Naive thymus-derived CD8-positive, alpha-beta T cell (primary cell): ENCODE measurements around the gene CSGALNACT2. TPM values are rescaled to one million over a fixed set of nuclear protein-coding genes. Genes with fewer than 3 reads are reported as not detected.

Source experiments
- ATAC-seq, 2 donors: fragments of 150-1000 bp; cut with Tn5 transposase in 1 of 2; sonication (Bioruptor Pico), chemical (Tn5 transposase) in 1 of 2; 1 replicate in 1 of 2; 2 replicates in 1 of 2; pipeline ENCODE4 v1.10.0; 2021; ENCODE audit warnings: mild to moderate bottlenecking in 2 of 2, moderate library complexity in 2 of 2
- POLR2A ChIA-PET: fragments of 350-600 bp; sonication (Branson Sonifier 250); formaldehyde crosslinking; loops from one replicate; lab custom pipeline; 2021; ENCODE audit warnings: antibody characterized with exemption; lab: Charles Lee
- DNase-seq, 10 donors: peaks; one replicate each; pipeline versions ENCODE4 v3.0.0 to v3.0.0-alpha.2; 2020 to 2022
- H3K27ac Mint-ChIP-seq, 10 donors: one replicate each; pipeline ENCODE4 v1.8.0; 2020 to 2022; ENCODE audit warnings: mild to moderate bottlenecking in 10 of 10, mixed read lengths in 10 of 10, moderate library complexity in 4 of 10, inconsistent platforms in 1 of 10
- H3K27me3 Mint-ChIP-seq, 5 donors: one replicate each; pipeline ENCODE4 v1.8.0; 2021 to 2022; ENCODE audit warnings: mixed read lengths in 5 of 5
- H3K36me3 Mint-ChIP-seq, 3 donors: one replicate each; pipeline ENCODE4 v1.8.0; 2020 to 2022; ENCODE audit warnings: mixed read lengths in 3 of 3, mild to moderate bottlenecking in 2 of 3, inconsistent platforms in 1 of 3
- H3K4me1 Mint-ChIP-seq, 4 donors: one replicate each; pipeline ENCODE4 v1.8.0; 2021 to 2022; ENCODE audit warnings: mixed read lengths in 4 of 4
- H3K4me3 Mint-ChIP-seq, 10 donors: one replicate each; pipeline ENCODE4 v1.8.0; 2020 to 2022; ENCODE audit warnings: mild to moderate bottlenecking in 10 of 10, mixed read lengths in 10 of 10, moderate library complexity in 6 of 10, inconsistent platforms in 1 of 10
- H3K9me3 Mint-ChIP-seq, 9 donors: one replicate each; pipeline ENCODE4 v1.8.0; 2020 to 2022; ENCODE audit warnings: mixed read lengths in 9 of 9, mild to moderate bottlenecking in 3 of 9, inconsistent platforms in 1 of 9, moderate library complexity in 1 of 9
- polyA plus RNA-seq, 3 donors: library from polyadenylated mRNA; unstranded; fragments of 300-500 nt; fragmentation: Illumina TruSeq; gene quantifications; one replicate each; pipeline ENCODE4 v1.2.3, GENCODE V29; 2021
- total RNA-seq, 8 experiments: library from RNA in 2 of 8; stranded (reverse) in 2 of 8; gene quantifications; one replicate each; pipeline ENCODE4 v1.2.3 and lab custom pipeline; 2021 to 2026

The CSGALNACT2 gene
- total and polyA plus RNA-seq, 5 experiments from 2014 or later, result 15.0 to 61.0 (median 20.0) TPM

DNA sequence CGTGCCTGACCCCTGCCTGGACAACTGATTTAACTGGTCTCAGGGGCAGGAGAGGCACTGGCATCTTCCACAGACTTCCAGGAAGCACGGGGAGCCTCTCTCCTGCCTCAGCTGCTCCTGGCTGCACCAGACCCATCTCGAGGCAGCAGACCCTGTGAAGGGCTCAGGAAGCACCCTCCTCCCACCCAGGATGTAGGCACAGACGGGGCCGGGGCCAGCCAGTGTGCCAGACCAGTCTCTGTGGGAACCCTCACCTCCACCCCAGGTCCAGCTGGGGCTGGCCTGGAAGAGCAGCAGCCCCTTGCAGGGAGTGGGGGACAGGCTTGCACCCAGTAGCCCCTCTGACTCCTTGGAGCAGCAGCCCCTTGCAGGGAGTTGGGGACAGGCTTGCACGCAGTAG, 72.3 kb downstream of the CSGALNACT2 start:
- Mint-ChIP-seq H3K36me3 (no peaks in the 10 kb centered on the region), H3K27me3 (no peaks in the 10 kb centered on the region), H3K4me3 (no peak overlapping the region), H3K27ac (no peak overlapping the region), H3K4me1 (no peaks in the 10 kb centered on the region), H3K9me3 (no peaks in the 10 kb centered on the region)
- no peak for ATAC-seq
- peak in 1 of 10 donors; percentile 40 for DNase-seq
- POLR2A ChIA-PET, result no interaction called here

DNA sequence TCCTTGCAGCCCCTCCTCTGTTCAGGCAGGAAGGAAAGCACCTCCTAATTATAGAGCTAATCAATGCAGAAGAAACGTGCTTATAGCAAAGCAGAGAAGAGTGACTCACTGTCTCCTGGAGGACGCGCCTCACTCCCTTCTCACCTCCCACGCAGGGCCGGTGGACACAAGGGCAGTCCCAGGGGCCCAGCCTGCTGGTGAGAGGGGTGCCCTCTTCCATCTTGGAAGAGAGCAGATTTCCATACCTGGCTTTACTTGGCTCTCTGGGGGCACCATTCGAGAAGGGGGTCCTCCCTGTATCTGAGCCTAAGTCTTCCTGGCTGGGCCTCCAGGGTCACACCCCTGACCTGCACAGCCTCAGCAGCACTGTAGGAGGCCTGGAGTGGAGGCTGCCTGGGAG, 72.8 kb downstream of the CSGALNACT2 start:
- POLR2A ChIA-PET, result no interaction called here
- Mint-ChIP-seq H3K27ac (no peak overlapping the region), H3K36me3 (no peaks in the 10 kb centered on the region), H3K27me3 (no peaks in the 10 kb centered on the region), H3K4me1 (no peaks in the 10 kb centered on the region), H3K4me3 (no peak overlapping the region), H3K9me3 (no peaks in the 10 kb centered on the region)
- no peak for ATAC-seq
- peak in 2 of 10 donors; percentile 3 to 41 for DNase-seq

DNA sequence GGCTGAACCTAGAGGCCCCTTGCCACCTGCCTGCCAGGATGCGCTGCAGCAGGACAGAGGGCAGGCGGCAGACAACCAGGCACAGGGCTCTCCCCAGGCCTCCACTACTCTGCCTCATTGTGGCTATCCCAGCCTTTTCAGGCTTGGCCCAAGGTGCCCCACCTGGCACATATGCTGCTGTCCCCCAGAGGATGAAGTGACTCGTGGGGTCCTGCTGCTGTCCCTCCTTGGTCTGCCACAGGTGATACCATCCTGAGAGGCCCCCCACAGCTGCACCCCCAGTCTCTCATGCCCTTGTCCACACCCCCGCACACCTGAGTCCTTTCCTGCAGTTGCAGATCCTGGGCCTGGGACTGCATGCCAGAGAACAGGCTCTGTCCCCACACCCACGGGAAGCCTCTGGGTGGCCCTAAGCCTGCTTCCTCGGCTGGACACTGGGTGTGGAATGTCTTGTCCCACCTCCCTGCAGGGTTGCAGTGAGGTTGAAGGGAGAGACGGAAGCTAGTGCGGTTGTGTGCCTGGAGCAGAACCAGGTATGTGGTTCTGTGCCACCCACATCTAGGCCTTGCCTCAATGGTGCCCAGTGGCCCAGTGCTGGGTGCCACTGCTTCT, 73.3 kb downstream of the CSGALNACT2 start:
- DNase-seq (peak in 1 of 10 donors; percentile 36), ATAC-seq (no peak)
- H3K4me1 Mint-ChIP-seq, result no peaks in the 10 kb centered on the region
- H3K27me3 Mint-ChIP-seq, result no peaks in the 10 kb centered on the region
- no peaks in the 10 kb centered on the region for H3K36me3 Mint-ChIP-seq
- H3K4me3 Mint-ChIP-seq, result no peak overlapping the region
- peak overlapping the region in 1 of 10 donors; percentile 21 for H3K27ac Mint-ChIP-seq
- POLR2A ChIA-PET, result no interaction called here
- no peaks in the 10 kb centered on the region for H3K9me3 Mint-ChIP-seq

DNA sequence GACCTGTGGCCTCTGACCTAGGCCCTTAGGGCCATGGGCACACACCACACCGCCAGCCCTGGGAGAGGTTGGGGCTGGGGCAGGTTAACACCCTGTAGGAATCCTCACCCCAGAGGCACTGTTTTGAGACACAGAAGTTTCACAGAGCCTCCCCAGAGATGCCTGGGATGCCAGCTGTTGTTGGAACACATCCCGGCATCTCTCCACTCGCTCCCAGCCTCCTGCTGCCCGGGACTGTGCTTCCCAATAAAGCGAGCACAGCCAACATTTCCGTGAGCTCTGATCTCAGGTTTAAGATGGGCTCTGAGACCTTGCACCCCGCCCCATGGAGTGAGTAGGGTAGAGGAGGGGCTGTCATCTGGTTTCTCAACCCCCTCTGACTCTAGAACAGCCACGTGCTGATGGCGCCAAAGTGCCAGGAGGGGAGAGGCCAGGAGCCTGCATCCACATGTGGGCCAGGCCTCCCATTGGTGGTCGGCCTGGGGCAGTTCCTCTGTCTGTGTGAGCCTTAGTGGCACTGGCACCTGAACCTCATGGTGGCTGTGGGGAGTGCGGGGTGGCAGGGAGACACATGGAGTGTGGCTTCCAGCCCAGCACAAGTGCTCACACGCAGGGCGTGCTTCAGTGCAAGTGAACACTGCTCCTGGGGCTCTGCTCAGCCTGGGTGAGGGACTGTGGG, 73.9 kb downstream of the CSGALNACT2 start:
- no peak for ATAC-seq
- POLR2A ChIA-PET, result no interaction called here
- no peaks in the 10 kb centered on the region for H3K9me3 Mint-ChIP-seq

DNA sequence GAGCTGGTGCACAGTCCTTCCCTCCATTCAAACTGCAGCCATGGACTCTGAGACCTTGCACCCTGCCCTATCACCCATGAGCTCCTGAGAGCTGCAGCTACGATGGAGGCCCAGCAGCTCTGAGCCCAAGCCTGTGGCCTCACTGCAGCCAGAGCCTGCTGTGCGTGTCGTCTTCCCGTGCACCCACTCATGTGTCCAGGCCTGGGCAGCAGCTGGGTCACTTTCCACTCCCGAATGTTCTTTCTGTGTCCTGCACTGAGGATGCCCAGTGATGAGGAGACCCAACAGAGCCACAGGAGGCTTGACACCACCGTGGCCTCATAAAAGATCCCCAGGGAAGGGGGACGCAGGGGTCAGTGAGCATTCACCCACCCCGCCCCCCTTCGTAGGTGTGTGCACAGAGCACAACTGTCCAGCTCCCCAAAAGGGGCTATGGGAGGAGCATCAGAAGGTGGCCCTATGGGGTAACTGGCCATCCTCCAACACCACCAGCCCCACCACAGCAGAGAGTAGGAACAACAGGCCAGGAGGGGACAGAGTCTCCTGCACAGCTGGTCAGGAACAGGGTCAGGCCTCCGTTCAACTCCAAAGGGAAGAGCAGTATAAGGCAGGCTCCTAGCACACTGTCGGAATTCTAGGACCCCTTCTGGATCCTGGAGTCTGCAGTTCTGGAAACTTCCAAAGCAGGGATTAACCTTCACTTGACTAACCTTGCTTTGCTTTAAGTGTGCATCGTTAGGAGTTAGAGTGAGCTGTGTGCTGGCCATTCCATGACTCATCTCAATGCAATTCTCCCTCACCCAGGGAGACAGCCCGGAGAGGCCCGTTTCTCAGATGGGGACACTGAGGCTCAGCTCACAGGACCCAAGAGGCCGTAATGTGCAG, 76.1 kb downstream of the CSGALNACT2 start:
- Mint-ChIP-seq H3K4me3 (no peak overlapping the region), H3K9me3 (no peaks in the 10 kb centered on the region), H3K27me3 (peaks cover 0 to 11% (median 2%) of the 10 kb centered on the region in 5 donors), H3K4me1 (peaks cover 0 to 3% (median 0%) of the 10 kb centered on the region in 4 donors), H3K36me3 (no peaks in the 10 kb centered on the region), H3K27ac (no peak overlapping the region)
- ATAC-seq, result no peak
- POLR2A ChIA-PET, result no interaction called here
- peak in 1 of 10 donors; percentile 30 for DNase-seq

More for the DNA sequence above, 73.9 kb downstream of the CSGALNACT2 start:
- peaks cover 0 to 2% (median 0%) of the 10 kb centered on the region in 5 donors for H3K27me3 Mint-ChIP-seq
- H3K4me1 Mint-ChIP-seq, result peaks cover 0 to under 1% (median 0%) of the 10 kb centered on the region in 4 donors
- H3K36me3 Mint-ChIP-seq, result no peaks in the 10 kb centered on the region
- H3K4me3 Mint-ChIP-seq, result no peak overlapping the region
- no peak overlapping the region for H3K27ac Mint-ChIP-seq
- DNase-seq, result peak in 1 of 10 donors; percentile 61

DNA sequence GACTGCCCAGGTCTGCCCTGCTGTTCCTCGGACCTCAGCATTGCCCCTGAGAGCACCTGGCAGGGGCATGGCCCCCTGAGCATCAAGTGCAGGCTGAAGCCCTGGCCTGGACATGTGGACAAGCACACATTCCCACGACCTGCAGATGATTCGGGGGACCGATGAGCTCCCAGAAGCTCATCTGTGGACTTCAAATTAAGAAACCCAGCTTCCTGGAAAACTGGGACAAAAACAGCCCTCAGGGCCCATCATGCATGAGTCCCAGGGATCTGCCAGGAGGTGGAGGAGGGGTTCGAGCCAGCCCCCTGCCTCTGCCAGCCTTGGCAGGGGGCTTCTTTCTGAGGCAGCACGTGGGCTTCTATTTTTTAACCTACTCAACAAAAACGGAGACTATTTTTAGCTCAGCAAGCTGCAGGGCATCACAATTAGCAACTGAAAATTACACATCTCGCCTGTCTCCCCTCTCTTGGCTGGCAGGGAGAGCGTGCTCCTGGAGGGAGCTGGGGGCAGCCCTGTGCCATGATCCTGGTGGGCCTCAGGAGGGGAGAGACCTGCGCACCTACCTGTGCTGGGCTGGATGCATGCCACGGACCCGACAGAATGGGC, 76.8 kb downstream of the CSGALNACT2 start:
- Mint-ChIP-seq H3K4me3 (no peak overlapping the region), H3K9me3 (no peaks in the 10 kb centered on the region), H3K27ac (no peak overlapping the region), H3K36me3 (no peaks in the 10 kb centered on the region), H3K4me1 (peaks cover 0 to 3% (median 0%) of the 10 kb centered on the region in 4 donors), H3K27me3 (peaks cover 0 to 11% (median 2%) of the 10 kb centered on the region in 5 donors)
- no peak for ATAC-seq
- POLR2A ChIA-PET, result no interaction called here
- peak in 1 of 10 donors; percentile 32 for DNase-seq

DNA sequence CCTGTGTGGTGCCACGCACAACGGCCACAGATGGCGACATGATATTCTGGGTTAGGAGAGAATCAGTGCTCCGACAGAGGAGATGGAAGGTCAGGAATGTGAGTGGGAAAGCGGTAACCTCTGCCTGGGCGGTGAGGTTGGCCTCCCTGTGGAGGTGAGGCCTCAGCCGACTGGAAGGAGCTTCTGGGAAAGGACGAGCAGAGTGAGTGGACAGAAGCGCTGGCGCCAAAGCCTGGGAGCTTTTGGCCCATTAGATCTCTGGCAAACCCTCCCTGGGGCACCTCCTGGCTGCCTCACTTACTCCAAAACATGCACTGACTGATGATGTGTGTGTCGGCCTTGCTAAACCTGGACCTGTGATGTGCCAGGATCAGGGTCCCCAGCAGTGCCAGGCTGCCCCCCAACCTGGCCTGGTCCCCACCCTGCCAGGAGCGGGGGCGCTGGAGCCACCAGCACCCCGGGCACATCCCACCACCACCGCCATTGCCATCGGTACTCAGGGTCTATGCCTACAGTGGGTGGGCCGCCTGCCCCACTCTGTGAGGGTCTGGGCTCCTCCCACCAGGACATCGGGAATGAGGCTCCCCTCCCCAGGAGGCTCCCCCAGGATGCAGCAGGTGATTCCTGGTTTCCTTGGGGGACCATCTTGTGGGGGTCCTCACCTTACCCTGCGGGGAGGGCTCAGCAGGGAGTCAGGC, 77.7 kb downstream of the CSGALNACT2 start:
- Mint-ChIP-seq H3K27ac (no peak overlapping the region), H3K9me3 (no peaks in the 10 kb centered on the region), H3K4me1 (peaks cover 0 to 3% (median 0%) of the 10 kb centered on the region in 4 donors), H3K36me3 (no peaks in the 10 kb centered on the region), H3K27me3 (peaks cover 0 to 11% (median 2%) of the 10 kb centered on the region in 5 donors), H3K4me3 (no peak overlapping the region)
- no peak for ATAC-seq
- POLR2A ChIA-PET, result no interaction called here
- peak in 1 of 10 donors; percentile 34 for DNase-seq

DNA sequence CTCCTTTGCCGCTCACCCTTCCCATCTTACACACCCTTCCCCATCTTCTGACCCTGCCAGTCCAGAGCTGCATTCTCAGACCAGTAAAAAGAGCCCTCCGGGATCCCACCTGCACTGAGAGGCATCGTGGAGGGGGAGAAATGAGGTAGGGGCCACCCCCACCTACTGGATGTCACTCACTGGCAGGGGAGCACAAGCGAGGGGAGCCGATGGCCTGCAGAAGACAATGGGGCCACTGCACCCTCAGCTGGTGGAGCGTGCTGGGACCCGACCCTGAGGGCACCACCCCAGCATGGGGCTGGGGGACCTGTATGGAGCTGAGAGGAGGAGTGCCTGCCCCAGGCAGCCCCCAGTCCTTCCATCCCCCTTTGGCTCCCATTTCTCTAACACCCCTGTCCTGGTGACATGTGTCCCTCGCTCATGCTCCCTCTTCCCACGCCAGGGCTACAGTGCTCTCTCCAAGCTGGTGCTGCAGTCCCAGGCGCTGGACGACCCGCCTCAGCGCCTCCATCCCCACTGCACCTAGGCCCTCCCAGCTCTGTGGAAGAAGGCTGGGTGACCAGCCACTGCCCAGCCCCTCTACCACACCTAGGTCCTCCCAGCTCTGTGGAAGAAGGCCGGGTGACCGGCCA, 78.8 kb downstream of the CSGALNACT2 start:
- Mint-ChIP-seq H3K4me3 (no peak overlapping the region), H3K36me3 (no peaks in the 10 kb centered on the region), H3K9me3 (no peaks in the 10 kb centered on the region), H3K4me1 (peaks cover 0 to 3% (median 0%) of the 10 kb centered on the region in 4 donors), H3K27ac (peak overlapping the region in 2 of 10 donors; percentile 9 to 16), H3K27me3 (peaks cover 0 to 11% (median 2%) of the 10 kb centered on the region in 5 donors)
- DNase-seq (peak in 1 of 10 donors; percentile 40), ATAC-seq (no peak)
- POLR2A ChIA-PET, result no interaction called here

DNA sequence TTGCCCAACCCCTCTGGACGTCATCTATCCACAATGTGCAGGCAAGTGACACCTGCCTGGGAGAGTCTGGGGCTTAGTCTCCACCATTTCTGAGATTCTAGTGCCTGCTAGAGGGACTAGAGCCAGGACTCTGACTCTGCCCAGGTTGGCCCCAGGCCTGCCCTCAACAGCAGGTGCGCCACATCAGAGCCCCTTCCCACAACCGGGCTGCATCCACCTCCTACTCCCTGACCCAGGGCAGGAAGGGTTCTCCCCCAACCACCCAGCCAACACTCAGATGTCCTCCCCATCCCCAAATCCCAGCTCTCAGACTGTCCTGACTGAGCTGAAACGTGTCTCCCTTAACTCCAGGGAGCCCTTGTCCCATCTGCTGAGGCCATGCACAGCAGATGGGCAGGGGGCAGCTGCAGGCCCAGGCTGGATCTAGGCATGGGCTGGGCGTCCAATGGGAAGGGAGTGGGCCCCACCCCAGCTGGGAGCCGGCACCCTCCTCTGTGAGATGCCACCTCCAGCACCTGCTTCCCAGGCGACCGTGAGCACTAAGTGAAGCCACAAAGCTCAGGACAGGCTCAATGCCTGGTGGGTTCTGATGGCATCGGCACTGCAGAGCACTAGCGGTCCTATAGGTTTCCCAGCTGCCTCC, 79.4 kb downstream of the CSGALNACT2 start:
- POLR2A ChIA-PET, result interaction anchor here (0.6 kb wide), 1 partner anchor 124 kb away, joined by 6 read pairs; no protein-coding TSS in a partner anchor

DNA sequence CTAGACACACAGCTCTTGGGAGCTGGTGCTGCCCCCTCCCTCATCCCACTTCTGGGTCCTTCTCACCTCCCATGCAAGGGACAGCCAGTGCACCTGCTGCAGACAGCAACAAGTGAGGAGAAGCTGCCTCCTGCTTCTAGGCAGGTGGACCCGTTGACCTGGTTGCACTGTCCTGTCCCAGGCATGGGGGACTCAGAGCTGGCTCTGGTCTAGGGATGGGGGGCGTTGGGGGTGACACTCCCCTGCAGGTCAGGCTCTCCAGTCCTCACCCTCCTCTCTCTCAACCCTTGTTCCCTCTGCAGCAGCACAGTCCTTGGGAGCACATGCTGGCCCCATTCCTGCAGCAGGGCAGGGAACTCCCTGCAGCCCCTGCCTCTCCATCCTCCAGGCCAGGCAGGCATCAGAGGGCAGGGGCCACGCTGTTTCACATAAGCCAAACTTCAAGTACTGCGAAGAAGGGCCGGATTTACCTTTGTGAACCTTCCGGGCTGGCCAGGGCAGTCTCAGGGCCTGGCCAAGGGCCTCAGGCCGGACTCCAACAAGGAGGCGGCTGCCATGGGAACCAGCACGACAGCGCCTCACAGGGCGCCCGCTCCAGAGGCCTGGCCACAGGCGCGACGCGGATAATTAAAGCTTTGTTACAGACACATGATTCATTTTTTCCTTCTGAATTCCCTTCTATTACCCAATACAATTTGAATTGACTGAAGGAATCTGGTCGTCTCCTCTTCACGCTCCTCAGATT, 80.1 kb downstream of the CSGALNACT2 start:
- Mint-ChIP-seq H3K9me3 (no peaks in the 10 kb centered on the region), H3K4me3 (no peak overlapping the region), H3K27me3 (peaks cover 0 to 11% (median 2%) of the 10 kb centered on the region in 5 donors), H3K27ac (no peak overlapping the region), H3K4me1 (peaks cover 0 to 3% (median under 1%) of the 10 kb centered on the region in 4 donors), H3K36me3 (no peaks in the 10 kb centered on the region)
- ATAC-seq (no peak), DNase-seq (peak in 1 of 10 donors; percentile 54)
- POLR2A ChIA-PET, result interaction anchor here (0.6 kb wide), 1 partner anchor 124 kb away, joined by 6 read pairs; no protein-coding TSS in a partner anchor

More for the DNA sequence above, 79.4 kb downstream of the CSGALNACT2 start:
- peaks cover 0 to 3% (median 0%) of the 10 kb centered on the region in 4 donors for H3K4me1 Mint-ChIP-seq
- H3K4me3 Mint-ChIP-seq, result no peak overlapping the region
- no peak for ATAC-seq
- peak in 1 of 10 donors; percentile 19 for DNase-seq
- H3K27me3 Mint-ChIP-seq, result peaks cover 0 to 11% (median 2%) of the 10 kb centered on the region in 5 donors
- H3K27ac Mint-ChIP-seq, result no peak overlapping the region
- H3K36me3 Mint-ChIP-seq, result no peaks in the 10 kb centered on the region
- no peaks in the 10 kb centered on the region for H3K9me3 Mint-ChIP-seq
